PC-3 (cell line): ENCODE measurements around the gene TMEM86B. TPM values are rescaled to one million over a fixed set of nuclear protein-coding genes. Genes with fewer than 3 reads are reported as not detected.
"Not testable (repeated sequence)": the region's sequence is repeated elsewhere in the genome, so short reads cannot be mapped to it uniquely, and the experiment has no call there.

Source experiments
- ATAC-seq: fragments of 200-7000 bp; cut with Tn5 transposase; 2 replicates; pipeline ENCODE4 v1.9.1; 2020; ENCODE audit warnings: mild to moderate bottlenecking, moderate library complexity
- BruUV-seq: library from RNA; stranded (reverse); fragments of 400-500 nt; replicated peaks from 2 replicates; lab custom pipeline; 2021; lab: Mats Ljungman, UMichigan
- CTCF ChIA-PET: fragments of 300-600 bp; sonication (Branson Sonifier 250); formaldehyde crosslinking; loops from one replicate; lab custom pipeline; 2022; ENCODE audit warnings: antibody characterized with exemption; lab: Charles Lee
- POLR2A ChIA-PET: fragments of 300-600 bp; sonication (Branson Sonifier 250); formaldehyde crosslinking; loops from one replicate; lab custom pipeline; 2022; ENCODE audit warnings: antibody characterized with exemption; ENCODE audit not compliant: unreplicated experiment; lab: Charles Lee
- DNase-seq: peaks from one replicate; pipeline ENCODE4 v3.0.0-alpha.2; 2015
- H2AFZ ChIP-seq: fragments of 300-600 bp; sonication (generic); 2 replicates; pipeline ENCODE4 v1.6.0; 2016; ENCODE audit warnings: antibody characterized with exemption, low read length
- H3F3A ChIP-seq: fragments of 300-600 bp; sonication (generic); one replicate; pipeline ENCODE4 v1.6.0; 2017; ENCODE audit warnings: antibody characterized with exemption, low read length, control low read depth, mild to moderate bottlenecking; ENCODE audit not compliant: unreplicated experiment
- H3K27ac ChIP-seq: fragments of 300-600 bp; sonication (generic); 2 replicates; pipeline ENCODE4 v1.5.1; 2016; ENCODE audit warnings: mild to moderate bottlenecking, low read length
- H3K27me3 ChIP-seq: fragments of 300-600 bp; sonication (generic); 2 replicates; pipeline ENCODE4 v1.6.1; 2016; ENCODE audit warnings: low read length, mixed read lengths
- H3K36me3 ChIP-seq: fragments of 300-600 bp; sonication (generic); 2 replicates; pipeline ENCODE4 v1.6.1; 2016; ENCODE audit warnings: low read depth, mixed run types, low read length, mixed read lengths
- H3K4me1 ChIP-seq: fragments of 300-600 bp; sonication (generic); 2 replicates; pipeline ENCODE4 v1.5.1; 2016; ENCODE audit warnings: low read length; ENCODE audit not compliant: insufficient read depth
- H3K4me2 ChIP-seq: fragments of 300-600 bp; sonication (generic); 2 replicates; pipeline ENCODE4 v1.6.0; 2016; ENCODE audit warnings: low read length
- H3K4me3 ChIP-seq: fragments of 300-600 bp; sonication (generic); 2 replicates; pipeline ENCODE4 v1.5.1; 2016; ENCODE audit warnings: mild to moderate bottlenecking, low read length, mixed read lengths
- H3K79me2 ChIP-seq: fragments of 300-600 bp; sonication (generic); 2 replicates; pipeline ENCODE4 v1.6.1; 2017; ENCODE audit warnings: low read length, mixed read lengths
- H3K9ac ChIP-seq: fragments of 300-600 bp; sonication (generic); 2 replicates; pipeline ENCODE4 v1.6.0; 2016; ENCODE audit warnings: mild to moderate bottlenecking, low read length
- H3K9me2 ChIP-seq: fragments of 300-600 bp; sonication (generic); replicated peaks from 2 replicates; pipeline ENCODE4 v1.6.1; 2016; ENCODE audit warnings: mixed run types, low read length, mixed read lengths
- H3K9me3 ChIP-seq: fragments of 300-600 bp; sonication (generic); 2 replicates; pipeline ENCODE4 v1.6.1; 2016; ENCODE audit warnings: low read length, mixed read lengths
- H4K20me1 ChIP-seq: fragments of 300-600 bp; sonication (generic); 2 replicates; pipeline ENCODE4 v1.6.1; 2016; ENCODE audit warnings: low read length, mixed read lengths
- CTCF ChIP-seq: fragments of 300-600 bp; sonication (generic); conservative IDR thresholded peaks from 2 replicates; pipeline ENCODE4 v1.5.1; 2017; ENCODE audit warnings: antibody characterized with exemption, low read depth, mild to moderate bottlenecking, low read length
- EZH2 ChIP-seq: fragments of 300-600 bp; sonication (generic); IDR thresholded peaks from one replicate; pipeline ENCODE4 v1.6.1; 2017; ENCODE audit warnings: antibody characterized with exemption, mild to moderate bottlenecking, low read length; ENCODE audit not compliant: unreplicated experiment
- EZH2phosphoT487 ChIP-seq: fragments of 300-600 bp; sonication (generic); IDR thresholded peaks from 2 replicates; pipeline ENCODE4 v1.6.1; 2018; ENCODE audit warnings: mild to moderate bottlenecking, antibody characterized with exemption, low read length, borderline replicate concordance
- intact Hi-C: fragments of 100-400 bp; cut with micrococcal nuclease; formaldehyde crosslinking; loops from 2 replicates; pipeline ENCODE4 v1.9.0; 2023
- total RNA-seq: library from RNA; depleted of rRNA; stranded (reverse); fragments of >200 nt; gene quantifications from 2 replicates; pipeline ENCODE4 v1.2.3, GENCODE V29; 2014

Gene TMEM86B
- total RNA-seq, 1 experiment from 2014 or later: 11.8 TPM

- ATAC-seq: no peak
- H3K36me3 ChIP-seq: peaks cover 20% of the 10 kb centered on the region; the same call in 1 of the 2 replicates
- TF ChIP-seq EZH2phosphoT487: no peak
- TF ChIP-seq EZH2: no peak
- no peak for TF ChIP-seq CTCF
- ChIA-PET POLR2A (no interaction called here), CTCF (no interaction called here)
- no peak for DNase-seq
- H3K4me3 ChIP-seq: no peak overlapping the region
- intact Hi-C loops: no loop called here
- H3K4me2 ChIP-seq: no peak overlapping the region
- no peaks in the 10 kb centered on the region for H3K79me2 ChIP-seq
- no peaks in the 10 kb centered on the region for H3K4me1 ChIP-seq
- no peak overlapping the region for H2AFZ ChIP-seq
- no peaks in the 10 kb centered on the region for H3K9me3 ChIP-seq
- H3K9ac ChIP-seq: no peak overlapping the region
- no peaks in the 10 kb centered on the region for H4K20me1 ChIP-seq
- BruUV-seq: no TSS peak
- H3K9me2 ChIP-seq: no peaks in the 10 kb centered on the region
- H3K27ac ChIP-seq: no peak overlapping the region
- no peaks in the 10 kb centered on the region for H3F3A ChIP-seq
- H3K27me3 ChIP-seq: no peaks in the 10 kb centered on the region
These were observed 1.8 kb downstream of the TMEM86B start for GRCh38 chr19:55226788-55227187.

- H3K36me3 ChIP-seq: peaks cover 17% of the 10 kb centered on the region; the same call in 1 of the 2 replicates
- intact Hi-C loops: no loop called here
- no peaks in the 10 kb centered on the region for H4K20me1 ChIP-seq
- no peaks in the 10 kb centered on the region for H3K9me3 ChIP-seq
- ChIA-PET CTCF (no interaction called here), POLR2A (no interaction called here)
- DNase-seq (no peak), ATAC-seq (no peak)
- no peak overlapping the region for H2AFZ ChIP-seq
- no peak overlapping the region for H3K4me2 ChIP-seq
- no peak overlapping the region for H3K9ac ChIP-seq
- H3K27ac ChIP-seq: no peak overlapping the region
- H3K4me3 ChIP-seq: no peak overlapping the region
- H3K4me1 ChIP-seq: no peaks in the 10 kb centered on the region
- no peaks in the 10 kb centered on the region for H3F3A ChIP-seq
- BruUV-seq: no TSS peak
- H3K9me2 ChIP-seq: no peaks in the 10 kb centered on the region
- TF ChIP-seq CTCF (no peak), EZH2 (no peak), EZH2phosphoT487 (no peak)
- no peaks in the 10 kb centered on the region for H3K79me2 ChIP-seq
- H3K27me3 ChIP-seq: no peaks in the 10 kb centered on the region
These were observed 2.3 kb downstream of the TMEM86B start for GRCh38 chr19:55226273-55226672.

- Histone ChIP-seq H2AFZ (no peak overlapping the region), H3K9ac (no peak overlapping the region), H3K4me3 (no peak overlapping the region), H3F3A (no peaks in the 10 kb centered on the region), H3K79me2 (no peaks in the 10 kb centered on the region), H3K27ac (no peak overlapping the region), H3K36me3 (peaks cover 14% of the 10 kb centered on the region; the same call in 1 of the 2 replicates), H4K20me1 (no peaks in the 10 kb centered on the region), H3K4me2 (no peak overlapping the region), H3K4me1 (no peaks in the 10 kb centered on the region), H3K9me2 (no peaks in the 10 kb centered on the region), H3K9me3 (no peaks in the 10 kb centered on the region), H3K27me3 (no peaks in the 10 kb centered on the region)
- intact Hi-C loops: no loop called here
- ChIA-PET CTCF (no interaction called here), POLR2A (no interaction called here)
- ATAC-seq: no peak
- TF ChIP-seq EZH2 (no peak), EZH2phosphoT487 (no peak), CTCF (no peak)
- no peak for DNase-seq
- no TSS peak for BruUV-seq
These were observed 3.1 kb downstream of the TMEM86B start for GRCh38 chr19:55225415-55225958.

GRCh38 chr19:55224679-55225414, 3.7 kb downstream of the TMEM86B start:
- H2AFZ ChIP-seq, H3K9me3 ChIP-seq, H3K27me3 ChIP-seq, intact Hi-C loops, H3K9ac ChIP-seq, H3F3A ChIP-seq, H3K4me1 ChIP-seq, H4K20me1 ChIP-seq, CTCF ChIA-PET, H3K4me2 ChIP-seq, H3K4me3 ChIP-seq, ATAC-seq, H3K27ac ChIP-seq, H3K9me2 ChIP-seq, H3K79me2 ChIP-seq, POLR2A ChIA-PET, DNase-seq, BruUV-seq: not testable (repeated sequence)
- peaks cover 14% of the 10 kb centered on the region; the same call in 1 of the 2 replicates for H3K36me3 ChIP-seq
